ENCODE data around the gene SVOP.

DNA sequence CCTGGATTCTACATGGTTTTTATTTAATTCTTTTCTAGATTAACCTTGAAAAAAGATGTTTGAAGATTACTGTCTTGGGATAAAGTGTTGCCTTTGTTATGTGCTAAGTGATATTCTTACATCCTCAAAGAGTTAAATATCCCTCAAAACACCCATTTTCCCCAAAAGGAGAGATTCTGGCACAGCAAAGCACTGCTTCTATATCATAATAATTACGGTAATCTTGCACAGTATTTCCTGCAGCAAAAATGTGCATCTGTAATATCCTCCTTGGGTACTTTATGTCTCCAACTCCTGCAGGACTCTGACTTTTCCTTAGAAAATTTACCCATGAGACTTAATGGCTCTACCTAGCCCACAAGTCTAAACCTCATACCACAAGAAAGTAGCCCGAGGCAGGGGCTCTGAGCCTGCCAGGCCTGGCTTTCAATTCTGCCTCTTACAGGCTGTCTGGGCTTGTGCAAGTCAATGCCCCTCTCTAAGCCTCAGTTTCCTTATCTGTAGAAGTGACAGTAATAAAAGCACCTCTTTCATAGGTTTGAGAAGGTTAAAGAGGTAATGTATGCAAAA lies 45.8 kb downstream of the SVOP start:
- TF ChIP-seq, protein P1, sequence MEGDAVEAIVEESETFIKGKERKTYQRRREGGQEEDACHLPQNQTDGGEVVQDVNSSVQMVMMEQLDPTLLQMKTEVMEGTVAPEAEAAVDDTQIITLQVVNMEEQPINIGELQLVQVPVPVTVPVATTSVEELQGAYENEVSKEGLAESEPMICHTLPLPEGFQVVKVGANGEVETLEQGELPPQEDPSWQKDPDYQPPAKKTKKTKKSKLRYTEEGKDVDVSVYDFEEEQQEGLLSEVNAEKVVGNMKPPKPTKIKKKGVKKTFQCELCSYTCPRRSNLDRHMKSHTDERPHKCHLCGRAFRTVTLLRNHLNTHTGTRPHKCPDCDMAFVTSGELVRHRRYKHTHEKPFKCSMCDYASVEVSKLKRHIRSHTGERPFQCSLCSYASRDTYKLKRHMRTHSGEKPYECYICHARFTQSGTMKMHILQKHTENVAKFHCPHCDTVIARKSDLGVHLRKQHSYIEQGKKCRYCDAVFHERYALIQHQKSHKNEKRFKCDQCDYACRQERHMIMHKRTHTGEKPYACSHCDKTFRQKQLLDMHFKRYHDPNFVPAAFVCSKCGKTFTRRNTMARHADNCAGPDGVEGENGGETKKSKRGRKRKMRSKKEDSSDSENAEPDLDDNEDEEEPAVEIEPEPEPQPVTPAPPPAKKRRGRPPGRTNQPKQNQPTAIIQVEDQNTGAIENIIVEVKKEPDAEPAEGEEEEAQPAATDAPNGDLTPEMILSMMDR (IDR thresholded peaks at IDR 0.05) = no peak
- TF ChIP-seq ZFX (IDR thresholded peaks at IDR 0.05; ENCODE audit: borderline replicate concordance) = no peak
